Activated CD8-positive, alpha-beta memory T cell treated with anti-CD3 and anti-CD28 coated beads, Interleukin-2, amount 50 U/mL, for 24 hours (primary cell): Measurements from ENCODE around the gene CYP26C1.

Experiments
- DNase-seq: peaks from one replicate; pipeline ENCODE4 v3.0.0-alpha.2; 2020; ENCODE audit errors: extremely low read depth

Gene CYP26C1, protein sequence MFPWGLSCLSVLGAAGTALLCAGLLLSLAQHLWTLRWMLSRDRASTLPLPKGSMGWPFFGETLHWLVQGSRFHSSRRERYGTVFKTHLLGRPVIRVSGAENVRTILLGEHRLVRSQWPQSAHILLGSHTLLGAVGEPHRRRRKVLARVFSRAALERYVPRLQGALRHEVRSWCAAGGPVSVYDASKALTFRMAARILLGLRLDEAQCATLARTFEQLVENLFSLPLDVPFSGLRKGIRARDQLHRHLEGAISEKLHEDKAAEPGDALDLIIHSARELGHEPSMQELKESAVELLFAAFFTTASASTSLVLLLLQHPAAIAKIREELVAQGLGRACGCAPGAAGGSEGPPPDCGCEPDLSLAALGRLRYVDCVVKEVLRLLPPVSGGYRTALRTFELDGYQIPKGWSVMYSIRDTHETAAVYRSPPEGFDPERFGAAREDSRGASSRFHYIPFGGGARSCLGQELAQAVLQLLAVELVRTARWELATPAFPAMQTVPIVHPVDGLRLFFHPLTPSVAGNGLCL

DNA sequence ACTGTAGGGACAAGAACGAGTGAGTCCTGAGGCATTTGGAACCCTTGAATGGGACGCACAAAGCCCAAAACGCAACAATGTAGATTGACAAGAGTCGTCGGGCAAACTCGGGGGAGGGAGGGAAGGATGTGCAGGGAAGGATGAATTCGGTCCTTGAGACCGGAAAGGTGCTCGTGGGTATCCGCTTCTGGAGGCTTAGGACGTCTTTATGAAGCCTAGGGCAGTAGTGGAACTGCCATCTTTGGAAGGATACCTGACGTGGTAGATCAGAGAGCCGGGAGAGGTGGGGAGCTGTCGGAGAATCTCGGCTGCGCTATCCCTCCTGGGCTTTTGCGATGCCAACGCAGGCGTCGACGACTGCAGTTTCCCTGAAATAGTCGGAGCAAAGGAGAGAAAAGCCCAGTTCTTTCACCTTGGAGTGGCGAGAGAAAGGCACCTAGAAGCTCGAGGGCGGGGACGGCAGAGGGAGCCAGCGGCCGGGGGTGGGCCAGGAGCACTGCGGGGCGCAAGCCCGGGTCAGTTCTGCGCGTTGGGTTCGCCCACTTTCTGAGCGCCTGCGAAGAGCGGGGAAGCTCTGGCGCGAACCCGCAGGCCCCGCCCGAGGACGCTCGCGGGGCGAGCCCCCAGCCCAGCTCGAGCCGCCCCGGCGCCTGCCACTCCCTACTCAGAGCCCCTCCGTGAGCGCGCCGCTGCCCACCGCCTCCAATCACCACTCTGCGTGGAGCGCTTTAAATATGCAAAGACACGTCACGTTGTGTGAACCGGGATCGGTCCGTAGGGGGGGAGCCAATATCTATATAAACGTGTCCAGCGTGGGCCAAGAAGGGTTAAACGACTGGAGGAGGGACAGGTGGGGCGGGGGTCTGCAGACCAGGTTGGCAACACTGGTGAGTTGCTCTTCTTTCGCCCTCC, at the start of gene CYP26C1:
Gene CYP26C1 (plus strand): TSS at position 824 of the 912 bp plus-strand sequence. CDS start 466 bp downstream, outside the sequence.
- DNase-seq, result no peak

DNA sequence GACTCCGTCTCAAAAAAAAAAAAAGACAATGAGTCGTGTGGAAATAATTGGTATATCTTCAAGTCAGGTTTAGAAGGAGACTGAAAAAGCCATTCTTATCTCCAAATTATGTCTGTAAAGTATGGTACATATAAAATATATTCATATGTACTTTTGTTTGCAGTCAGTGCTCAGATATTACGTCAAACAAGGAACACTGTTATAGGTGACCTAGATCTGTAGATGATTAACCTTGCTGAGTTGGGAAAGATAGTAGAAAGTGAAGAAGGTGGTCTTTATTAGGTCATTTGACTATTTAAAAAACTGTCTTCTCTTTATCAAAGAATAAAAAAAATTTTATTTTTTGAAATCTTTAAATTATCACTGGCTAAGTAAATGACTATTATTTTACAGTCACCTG, 44.9 kb upstream of the CYP26C1 start:
- no peak for DNase-seq

DNA sequence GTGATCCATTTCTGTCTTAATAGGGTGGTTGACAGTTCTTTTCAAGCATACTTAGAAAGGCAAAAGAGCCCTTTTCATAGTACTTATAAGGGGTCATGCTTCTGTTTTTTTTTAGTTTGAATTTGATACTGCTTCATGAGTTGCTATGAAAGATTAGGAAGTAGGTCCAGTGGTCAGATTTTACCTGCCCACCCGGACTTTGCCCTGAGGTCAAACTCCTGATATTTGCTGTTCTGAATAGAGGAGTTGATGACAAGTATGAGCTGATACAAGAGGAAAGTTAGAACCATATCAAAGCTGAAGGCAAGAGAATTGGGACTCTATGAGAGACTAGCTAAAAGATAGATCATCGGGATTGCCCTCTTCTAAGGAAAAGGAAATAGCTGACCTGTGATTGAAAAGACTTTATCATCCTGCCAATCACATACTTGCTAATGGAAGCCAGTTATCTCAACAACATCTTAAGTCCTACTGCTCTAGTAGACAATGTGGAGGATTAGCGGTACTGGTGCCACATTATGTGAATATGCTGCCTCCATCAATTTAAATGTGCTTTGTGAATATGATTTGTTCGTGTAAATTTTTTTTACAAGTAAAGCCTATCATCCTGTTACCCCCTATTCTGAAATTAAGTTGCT, 37.5 kb upstream of the CYP26C1 start:
- DNase-seq, result no peak

DNA sequence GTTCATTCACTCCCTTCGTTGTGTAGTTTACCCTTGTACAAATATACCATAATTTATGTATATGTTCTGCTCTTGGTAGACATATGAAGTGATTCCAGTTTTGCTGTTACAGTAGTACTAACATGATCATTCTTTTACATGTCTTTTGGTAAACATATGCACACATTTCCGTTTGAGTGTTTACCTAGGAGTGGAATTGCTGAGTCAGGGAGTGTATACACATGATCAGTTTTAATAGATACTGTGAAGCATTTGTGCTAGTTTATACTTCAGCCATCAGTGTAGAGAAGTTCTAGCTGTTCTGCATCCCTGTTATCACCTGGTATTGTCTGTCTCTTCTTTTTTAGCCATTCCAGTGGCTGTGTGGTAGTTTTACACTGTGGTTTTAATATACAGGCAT, 34.5 kb upstream of the CYP26C1 start:
- no peak for DNase-seq

DNA sequence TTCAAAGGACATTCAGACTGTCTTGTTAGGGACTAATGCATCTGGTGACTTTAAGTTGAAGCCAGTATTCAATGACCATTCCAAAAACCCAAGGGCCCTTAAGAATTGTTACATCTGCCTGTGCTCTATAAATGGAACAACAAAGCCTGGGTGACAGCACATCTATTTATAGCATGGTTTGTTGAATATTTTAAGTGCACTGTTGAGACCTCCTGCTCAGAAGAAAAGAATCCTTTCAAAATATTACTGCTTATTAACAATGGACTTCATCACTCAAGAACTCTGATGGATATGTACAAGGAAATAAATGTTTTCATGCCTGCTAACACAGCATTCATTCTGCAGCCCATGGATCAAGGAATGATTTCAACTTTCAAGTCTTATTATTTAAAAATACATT, 33.1 kb upstream of the CYP26C1 start:
- DNase-seq, result no peak

DNA sequence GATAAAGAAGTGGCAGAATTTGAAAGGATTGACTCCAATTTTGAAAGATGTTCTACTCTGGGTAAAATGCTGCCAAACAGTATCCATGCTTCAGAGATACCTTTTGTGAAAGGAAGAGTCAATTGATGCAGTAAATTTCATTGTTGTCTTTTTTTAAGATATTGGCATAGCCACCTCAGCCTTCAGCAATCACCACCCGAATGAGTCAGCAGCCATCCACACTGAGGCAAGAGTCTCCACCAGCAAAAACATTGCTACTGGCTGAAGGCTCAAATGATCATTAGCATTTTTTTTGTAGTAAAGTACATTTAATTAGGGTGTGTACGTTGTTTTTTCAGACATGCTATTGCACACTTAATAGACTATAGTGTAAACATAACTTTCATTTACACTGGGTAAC, 31.7 kb upstream of the CYP26C1 start:
- no peak for DNase-seq

DNA sequence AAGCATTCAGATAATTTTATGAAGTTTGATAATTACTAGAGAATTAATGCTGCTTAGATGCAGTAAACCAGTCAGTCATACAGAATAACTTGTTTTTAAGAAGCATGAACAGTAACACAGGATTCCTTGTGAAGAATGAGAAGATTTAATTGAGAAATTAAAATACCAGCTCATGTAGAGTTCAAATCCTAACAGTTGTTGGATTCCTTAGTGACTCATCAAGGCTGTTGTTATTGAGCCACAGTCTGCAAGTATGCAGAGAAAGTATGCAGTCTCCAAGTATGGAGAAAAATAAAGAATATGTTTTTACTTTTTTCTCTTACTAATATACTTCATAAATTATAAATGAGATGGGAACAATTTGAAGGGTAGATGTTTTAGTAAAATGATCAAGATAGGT, 30.2 kb upstream of the CYP26C1 start:
- no peak for DNase-seq

DNA sequence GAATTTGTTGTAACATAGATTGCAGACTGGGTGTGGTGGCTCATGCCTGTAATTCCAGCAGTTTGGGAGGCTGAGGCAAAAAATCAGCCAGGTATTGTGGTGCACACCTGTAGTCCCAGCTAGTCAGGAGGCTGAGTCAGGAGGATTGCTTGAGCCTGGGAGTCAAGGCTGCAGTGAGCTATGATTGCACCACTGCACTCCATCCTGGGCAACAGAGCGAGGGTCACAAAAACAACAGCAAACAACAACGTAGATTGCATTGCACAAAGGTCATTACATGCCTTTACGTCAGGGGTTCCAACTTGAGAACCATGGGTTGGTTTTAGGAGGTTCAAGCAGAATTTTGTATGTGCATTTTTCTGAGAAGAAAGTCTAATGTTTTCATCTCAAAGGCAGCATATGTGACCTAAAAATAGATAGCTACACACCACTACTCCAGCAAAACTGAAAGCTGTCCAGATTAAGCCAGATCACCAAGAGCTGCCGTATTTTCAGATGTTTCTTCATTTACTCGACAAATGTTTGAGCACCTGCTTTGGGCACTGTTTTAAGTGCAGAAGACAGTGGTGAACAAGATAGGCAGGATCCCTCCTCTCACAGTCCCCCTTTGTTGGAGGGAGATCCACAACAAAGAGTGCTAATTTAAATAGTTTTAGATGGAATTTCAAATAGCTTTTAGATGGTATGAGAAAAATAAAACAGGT, 28.3 kb upstream of the CYP26C1 start:
- DNase-seq, result no peak

DNA sequence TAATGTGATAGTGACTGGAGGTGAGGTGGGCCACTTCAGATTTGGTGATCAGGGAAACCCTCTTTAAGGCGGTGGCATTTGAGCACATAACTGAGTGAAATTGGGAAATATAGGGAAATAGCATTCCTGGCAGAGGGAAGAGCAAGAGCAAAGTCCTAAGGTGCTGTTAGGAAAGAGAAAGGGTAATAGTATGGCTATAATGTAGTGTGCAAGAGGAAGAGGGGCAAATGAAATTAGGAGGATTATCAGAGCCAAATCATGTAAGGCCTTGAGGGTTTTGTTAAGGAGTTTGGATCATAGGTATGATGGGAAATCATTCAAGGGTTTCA, 27.8 kb upstream of the CYP26C1 start:
- DNase-seq, result no peak

DNA sequence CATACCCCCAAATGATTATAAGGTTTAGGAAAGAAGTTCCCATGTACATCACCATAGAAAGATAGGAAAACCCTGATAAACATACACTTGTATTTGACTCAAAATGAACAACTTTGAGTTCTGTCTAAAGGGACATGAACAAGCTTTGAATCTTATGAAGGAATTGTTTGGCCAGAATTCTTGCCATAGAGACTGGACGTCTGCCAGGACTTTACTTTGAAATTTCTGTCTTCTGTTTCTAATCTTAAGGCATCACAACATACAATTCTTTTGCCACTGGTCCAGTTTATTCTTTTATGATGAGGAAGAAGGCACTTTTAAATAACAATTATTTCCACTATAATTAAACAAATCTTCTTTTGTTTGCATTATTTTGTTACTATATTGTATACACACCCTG, 26.2 kb upstream of the CYP26C1 start:
- no peak for DNase-seq

DNA sequence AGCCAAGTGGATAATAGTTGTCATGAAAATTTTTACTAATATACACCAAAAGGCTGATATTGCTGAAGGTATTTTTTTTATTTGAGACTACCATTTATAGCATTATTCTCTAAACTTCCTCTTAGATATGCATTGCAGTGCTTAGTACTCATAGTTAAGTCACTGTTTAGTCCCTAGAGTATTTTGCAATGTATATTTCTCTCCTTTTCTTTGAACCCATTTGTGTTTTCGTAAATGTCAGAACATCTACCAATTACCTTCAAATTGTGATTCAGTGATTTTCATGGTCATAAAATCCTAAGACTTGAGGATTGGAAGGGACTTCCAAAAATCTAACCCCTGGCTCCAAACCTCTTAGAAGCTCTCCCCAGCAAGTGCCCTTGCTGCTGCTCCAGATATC, 21.5 kb upstream of the CYP26C1 start:
- no peak for DNase-seq

DNA sequence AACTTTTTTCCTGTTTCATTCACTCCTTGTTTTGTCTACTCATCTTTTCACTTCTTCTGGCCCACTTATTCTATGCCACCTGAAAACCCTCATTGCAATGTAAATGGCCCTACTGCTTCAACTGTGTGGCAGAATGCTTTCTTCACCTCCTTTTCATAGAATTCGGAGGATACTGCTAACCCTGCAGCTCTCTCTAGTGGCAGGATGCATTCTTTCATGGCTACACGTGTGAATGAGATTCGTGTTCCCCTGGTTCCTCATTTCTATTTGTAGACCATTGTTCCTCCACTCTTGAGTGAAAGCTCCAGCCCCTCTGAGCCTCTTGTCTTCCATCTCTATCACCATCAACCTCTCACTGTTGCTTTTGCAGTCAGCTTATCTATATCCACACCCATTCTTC, 20.9 kb upstream of the CYP26C1 start:
- no peak for DNase-seq

DNA sequence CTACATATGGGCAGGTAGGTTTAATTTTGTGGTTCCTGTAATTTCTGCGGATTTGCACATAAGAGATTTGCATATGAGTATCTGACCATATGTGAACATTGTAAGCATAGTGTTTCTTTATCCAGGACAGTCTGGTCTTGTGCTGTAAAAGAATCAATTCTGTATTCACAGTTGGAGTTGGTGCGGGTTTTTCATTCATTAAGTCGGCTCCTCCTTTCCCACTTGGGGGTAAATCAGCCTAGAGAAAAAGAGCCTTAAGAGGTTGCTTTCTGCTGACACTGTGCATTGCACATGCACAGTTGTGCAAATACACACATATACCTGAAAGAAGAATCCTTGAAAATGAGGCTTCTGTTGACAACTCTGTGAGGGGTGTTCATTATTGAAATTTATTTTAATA, 6.1 kb upstream of the CYP26C1 start:
- no peak for DNase-seq

DNA sequence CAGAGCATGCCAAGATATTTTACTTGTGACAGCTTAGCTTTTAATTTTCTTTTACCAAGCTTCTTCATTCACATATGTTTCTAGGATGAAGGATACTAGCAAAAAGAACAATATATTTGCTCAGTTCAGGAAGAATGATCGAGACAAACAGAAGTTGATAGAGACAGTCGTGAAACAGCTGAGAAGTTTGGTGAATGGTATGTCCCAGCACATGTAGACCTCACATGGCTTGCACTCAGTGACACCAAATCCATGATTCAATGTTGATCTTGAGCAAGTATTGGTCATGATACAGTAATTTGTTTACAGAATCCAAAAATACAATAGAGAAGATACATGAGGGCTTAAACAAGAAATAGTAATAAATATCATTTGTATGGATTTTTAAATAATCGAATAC, 2.5 kb upstream of the CYP26C1 start:
- DNase-seq, result no peak

DNA sequence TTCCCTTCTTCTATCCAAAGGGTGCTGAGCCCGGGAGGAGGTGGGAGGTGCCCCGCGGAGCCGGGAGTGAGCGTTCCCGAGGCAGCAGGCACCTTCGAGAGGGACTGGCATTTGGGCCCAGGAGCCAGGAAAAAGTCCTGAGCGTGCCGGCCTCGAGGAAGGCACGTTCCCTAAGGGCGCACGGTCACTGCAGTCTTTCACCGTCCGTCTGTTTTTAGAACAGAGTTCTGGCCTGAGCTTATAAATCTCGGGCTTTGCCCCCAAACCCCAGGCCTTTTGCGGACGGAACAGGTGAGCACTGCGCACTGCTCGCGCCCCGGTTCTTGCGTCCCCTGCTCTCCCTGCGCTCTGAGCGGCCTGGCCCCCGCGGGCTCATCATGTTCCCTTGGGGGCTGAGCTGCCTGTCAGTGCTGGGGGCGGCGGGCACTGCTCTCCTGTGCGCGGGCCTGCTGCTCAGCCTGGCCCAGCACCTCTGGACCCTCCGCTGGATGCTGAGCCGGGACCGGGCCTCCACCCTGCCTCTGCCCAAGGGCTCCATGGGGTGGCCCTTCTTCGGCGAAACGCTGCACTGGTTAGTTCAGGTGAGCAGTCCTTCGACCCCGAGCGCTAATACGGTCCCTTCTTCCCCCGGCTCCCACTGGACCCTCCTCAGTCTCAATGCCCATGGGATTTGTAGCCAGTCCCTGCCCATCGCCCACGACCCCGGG, 442 bp downstream of the CYP26C1 start:
- DNase-seq, result no peak

DNA sequence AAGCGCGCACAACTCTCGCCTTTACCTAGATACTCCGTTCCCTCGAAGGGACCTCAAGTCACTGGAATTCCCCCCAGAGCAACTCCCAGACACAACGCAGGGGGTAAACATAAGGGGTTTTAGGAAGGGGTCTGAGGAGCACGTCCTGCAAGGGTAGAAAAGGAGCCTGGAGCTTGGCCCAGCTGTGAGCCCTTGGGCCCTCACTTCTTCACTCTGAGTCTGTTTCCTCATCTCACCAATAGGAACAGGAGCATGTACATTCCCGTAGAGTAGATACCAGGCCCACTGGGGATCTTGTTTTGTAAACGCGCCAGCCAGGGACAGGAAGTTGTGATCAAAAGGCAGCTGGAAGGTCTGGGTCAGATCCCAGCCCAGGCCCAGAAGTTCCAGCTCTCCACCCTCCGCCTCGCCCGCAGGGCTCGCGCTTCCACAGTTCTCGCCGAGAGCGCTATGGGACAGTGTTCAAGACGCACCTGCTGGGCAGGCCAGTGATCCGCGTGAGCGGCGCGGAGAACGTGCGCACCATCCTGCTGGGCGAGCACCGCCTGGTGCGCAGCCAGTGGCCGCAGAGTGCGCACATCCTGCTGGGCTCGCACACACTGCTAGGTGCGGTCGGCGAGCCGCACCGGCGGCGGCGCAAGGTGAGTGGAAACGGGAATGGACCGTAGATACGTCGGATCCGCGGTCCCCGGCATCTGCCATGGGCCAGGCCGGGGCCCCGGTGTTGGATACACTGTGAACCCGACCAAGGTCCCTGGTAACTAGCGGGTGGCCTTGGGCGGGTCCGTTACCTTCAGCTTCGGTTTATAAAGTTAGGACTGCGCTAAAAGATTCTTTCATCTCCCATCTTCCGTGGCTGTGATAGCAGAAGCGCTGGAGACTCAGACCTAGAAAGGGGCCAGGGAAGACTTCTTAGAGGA, 1.3 kb downstream of the CYP26C1 start:
- no peak for DNase-seq

DNA sequence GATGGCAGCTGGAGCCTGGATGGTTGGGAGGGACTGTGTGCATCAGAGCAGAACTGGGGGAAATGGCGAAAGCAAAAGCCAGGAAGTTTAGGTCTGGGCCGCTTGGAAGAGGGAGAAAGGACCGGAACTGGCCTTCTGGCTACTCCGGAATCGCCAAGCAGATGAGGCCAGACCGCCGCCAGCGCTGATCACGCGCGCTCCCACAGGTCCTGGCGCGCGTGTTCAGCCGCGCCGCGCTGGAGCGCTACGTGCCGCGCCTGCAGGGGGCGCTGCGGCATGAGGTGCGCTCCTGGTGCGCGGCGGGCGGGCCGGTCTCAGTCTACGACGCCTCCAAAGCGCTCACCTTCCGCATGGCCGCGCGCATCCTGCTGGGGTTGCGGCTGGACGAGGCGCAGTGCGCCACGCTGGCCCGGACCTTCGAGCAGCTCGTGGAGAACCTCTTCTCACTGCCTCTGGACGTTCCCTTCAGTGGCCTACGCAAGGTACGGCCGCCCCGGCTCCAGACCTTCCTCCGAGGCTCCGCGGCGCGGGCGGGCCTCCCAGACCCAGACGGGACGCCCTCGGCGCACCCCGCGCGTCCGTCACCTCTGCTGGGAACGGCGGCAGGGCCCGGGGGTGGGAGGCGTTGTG, 2.0 kb downstream of the CYP26C1 start:
- DNase-seq, result no peak

DNA sequence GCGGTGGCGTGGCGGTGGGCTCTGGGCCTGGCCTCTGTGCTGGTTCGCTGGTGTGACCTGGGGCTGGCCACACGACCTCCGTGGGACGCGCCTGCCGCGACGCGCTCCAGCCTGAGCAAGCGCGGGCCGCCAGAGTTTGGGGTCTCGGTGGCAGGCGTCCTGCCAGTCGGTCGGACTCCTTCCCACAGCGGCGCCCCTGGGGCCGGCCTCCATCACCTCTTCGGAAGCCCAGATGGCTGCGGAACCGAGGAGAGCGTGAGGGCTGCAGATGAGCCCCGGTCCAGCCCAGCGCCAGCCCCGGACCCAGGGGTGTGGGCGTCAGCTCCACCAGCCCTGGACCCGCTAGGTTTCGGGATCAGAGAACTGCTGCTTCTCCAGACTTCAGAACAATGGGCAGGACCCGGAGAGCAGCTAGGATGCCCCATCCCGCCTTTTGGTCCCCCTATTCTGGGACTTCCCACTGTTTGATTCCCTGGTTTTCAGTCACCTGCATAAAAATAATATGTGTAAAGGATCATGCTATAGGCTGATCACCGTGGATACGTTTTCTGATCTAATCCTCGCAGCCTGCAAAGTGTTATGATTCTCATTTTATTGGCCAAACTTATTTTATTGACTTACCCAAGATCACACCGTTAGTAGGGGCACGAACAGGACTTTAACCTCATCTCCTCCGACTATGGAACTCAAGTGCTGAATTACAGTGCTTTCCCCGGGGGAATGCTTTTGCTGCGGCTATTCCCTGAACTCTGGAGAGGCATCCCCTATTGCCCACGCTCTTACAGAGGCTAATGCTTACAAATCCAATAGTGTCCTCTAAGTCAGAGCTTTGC, 2.8 kb downstream of the CYP26C1 start:
- no peak for DNase-seq
